ENCODE results near the gene TIAM2.

Gene TIAM2

DNA sequence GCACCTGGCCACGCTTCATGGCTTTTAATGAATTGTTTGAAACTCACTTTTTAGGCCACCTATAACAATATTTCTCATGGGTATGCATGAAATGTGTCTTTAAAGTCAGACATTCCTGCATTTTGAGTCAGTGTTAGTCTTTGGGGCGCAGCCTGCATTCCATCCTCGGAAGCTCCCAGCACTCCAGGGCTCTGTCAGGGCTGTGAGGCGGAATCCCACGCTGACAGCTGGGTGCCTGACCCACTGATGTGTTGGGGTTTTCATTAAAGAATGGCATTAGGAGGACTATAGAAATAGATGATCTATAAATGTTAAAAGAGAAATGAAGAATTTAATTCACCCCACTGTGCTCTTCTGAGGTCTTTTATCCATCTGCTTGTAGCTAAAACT lies 252.5 kb downstream of the TIAM2 start:
- no peak overlapping the region for H3K27ac ChIP-seq (ENCODE audit: low read depth, low read length)
- H3K4me1 ChIP-seq (ENCODE audit: control insufficient read depth in 5 of 5, insufficient read depth in 5 of 5, low read length in 5 of 5), result peaks cover 0 to 5% (median 0%) of the 10 kb centered on the region in 5 donors
- H3K9me3 ChIP-seq (ENCODE audit: control insufficient read depth in 5 of 5, low read length in 5 of 5), result no peaks in the 10 kb centered on the region
- H3K9ac ChIP-seq (ENCODE audit: low read length in 5 of 5), result no peak overlapping the region
- no peaks in the 10 kb centered on the region for H3K27me3 ChIP-seq (ENCODE audit: control insufficient read depth in 5 of 5, insufficient read depth in 4 of 5, low read length in 5 of 5)
- H3K36me3 ChIP-seq (ENCODE audit: control insufficient read depth in 5 of 5, insufficient read depth in 5 of 5, low read length in 5 of 5), result peaks cover 0 to 11% (median 3%) of the 10 kb centered on the region in 5 donors
- H3K4me3 ChIP-seq (ENCODE audit: low read depth in 1 of 5, low read length in 5 of 5), result no peak overlapping the region

DNA sequence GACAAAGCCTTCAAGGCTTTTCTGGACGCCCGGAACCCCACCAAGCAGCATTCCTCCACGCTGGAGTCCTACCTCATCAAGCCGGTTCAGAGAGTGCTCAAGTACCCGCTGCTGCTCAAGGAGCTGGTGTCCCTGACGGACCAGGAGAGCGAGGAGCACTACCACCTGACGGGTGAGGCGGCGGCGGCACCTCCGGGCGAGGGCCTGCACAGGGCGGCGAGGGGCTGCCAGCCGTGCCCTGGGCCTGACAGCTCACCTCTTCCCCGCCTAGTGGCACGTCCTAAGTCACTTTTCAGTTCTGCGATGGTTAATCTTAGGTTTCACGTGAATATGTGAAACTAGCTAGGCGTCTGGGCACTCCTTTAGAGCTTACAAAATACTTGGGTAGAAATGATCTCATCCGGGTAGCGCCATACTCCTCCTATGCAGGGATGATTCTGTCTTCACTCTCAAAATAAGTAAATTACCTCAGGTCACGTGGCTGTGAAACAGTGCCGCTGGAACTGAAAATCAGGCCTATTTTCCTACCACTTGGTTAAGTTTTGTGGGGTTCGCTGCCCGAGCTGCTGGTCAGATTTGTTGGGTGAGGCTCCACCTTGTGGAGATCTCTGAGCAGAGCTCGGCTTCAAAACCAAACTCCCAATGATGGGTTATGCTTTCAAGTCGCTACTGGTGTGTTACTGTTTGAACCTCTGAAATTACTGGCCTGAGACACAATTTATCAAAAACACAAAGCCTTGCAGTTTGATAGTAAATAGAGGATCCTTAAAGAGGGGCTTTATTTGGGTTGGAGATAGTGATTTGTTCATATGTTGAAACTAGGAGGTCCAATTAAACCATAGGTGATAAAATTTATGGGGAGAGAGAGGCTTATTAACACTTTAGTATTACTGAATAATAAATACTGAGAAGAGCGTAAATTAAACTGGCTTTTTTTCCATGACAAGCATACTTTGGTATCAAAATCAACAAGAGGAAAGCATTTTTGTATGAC lies 253.2 kb downstream of the TIAM2 start:
- Histone ChIP-seq H3K27ac (ENCODE audit: low read depth, low read length) (no peak overlapping the region), H3K9ac (ENCODE audit: low read length in 5 of 5) (peak overlapping the region in 1 of 5 donors; percentile 13), H3K4me3 (ENCODE audit: low read depth in 1 of 5, low read length in 5 of 5) (no peak overlapping the region)

DNA sequence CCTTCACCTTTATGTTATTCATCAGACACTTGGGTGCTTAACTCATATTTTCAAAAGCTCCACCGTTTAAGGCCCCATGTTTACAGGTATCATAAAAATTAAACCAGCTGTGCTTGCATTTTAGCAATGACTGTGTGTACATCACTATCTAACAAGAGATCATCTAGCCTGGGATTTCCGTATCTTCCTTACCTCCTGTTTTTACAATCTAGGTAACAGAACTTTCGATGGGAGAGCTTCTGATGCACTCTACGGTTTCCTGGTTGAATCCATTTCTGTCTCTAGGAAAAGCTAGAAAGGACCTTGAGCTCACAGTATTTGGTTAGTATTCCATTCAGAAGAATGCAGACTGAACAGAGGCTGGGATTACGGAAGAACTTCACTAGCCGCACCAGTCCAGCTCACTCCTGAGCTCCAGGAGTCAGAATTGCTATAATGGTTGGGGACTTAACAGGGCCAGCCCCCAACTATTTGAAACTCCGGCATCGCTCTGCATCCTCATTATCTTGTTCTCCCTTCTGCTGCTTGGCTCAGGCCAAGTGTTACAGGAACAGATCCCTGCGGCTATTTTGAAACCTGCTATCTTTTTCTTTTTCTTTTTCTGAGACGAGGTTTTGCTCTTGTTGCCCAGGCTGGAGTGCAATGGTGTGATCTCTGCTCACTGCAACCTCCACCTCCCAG lies 255.7 kb downstream of the TIAM2 start:
- Histone ChIP-seq H3K9me3 (ENCODE audit: control insufficient read depth in 5 of 5, low read length in 5 of 5) (no peaks in the 10 kb centered on the region), H3K27ac (ENCODE audit: low read depth, low read length) (no peak overlapping the region), H3K27me3 (ENCODE audit: control insufficient read depth in 5 of 5, insufficient read depth in 4 of 5, low read length in 5 of 5) (no peaks in the 10 kb centered on the region), H3K36me3 (ENCODE audit: control insufficient read depth in 5 of 5, insufficient read depth in 5 of 5, low read length in 5 of 5) (peaks cover 0 to 34% (median 17%) of the 10 kb centered on the region in 5 donors), H3K4me1 (ENCODE audit: control insufficient read depth in 5 of 5, insufficient read depth in 5 of 5, low read length in 5 of 5) (peaks cover 0 to 5% (median 0%) of the 10 kb centered on the region in 5 donors), H3K9ac (ENCODE audit: low read length in 5 of 5) (no peak overlapping the region), H3K4me3 (ENCODE audit: low read depth in 1 of 5, low read length in 5 of 5) (no peak overlapping the region)

More for the DNA sequence above, 253.2 kb downstream of the TIAM2 start:
- H3K36me3 ChIP-seq (ENCODE audit: control insufficient read depth in 5 of 5, insufficient read depth in 5 of 5, low read length in 5 of 5), result peaks cover 0 to 17% (median 5%) of the 10 kb centered on the region in 5 donors
- H3K9me3 ChIP-seq (ENCODE audit: control insufficient read depth in 5 of 5, low read length in 5 of 5), result no peaks in the 10 kb centered on the region
- H3K27me3 ChIP-seq (ENCODE audit: control insufficient read depth in 5 of 5, insufficient read depth in 4 of 5, low read length in 5 of 5), result no peaks in the 10 kb centered on the region
- H3K4me1 ChIP-seq (ENCODE audit: control insufficient read depth in 5 of 5, insufficient read depth in 5 of 5, low read length in 5 of 5), result peaks cover 0 to 5% (median 0%) of the 10 kb centered on the region in 5 donors

DNA sequence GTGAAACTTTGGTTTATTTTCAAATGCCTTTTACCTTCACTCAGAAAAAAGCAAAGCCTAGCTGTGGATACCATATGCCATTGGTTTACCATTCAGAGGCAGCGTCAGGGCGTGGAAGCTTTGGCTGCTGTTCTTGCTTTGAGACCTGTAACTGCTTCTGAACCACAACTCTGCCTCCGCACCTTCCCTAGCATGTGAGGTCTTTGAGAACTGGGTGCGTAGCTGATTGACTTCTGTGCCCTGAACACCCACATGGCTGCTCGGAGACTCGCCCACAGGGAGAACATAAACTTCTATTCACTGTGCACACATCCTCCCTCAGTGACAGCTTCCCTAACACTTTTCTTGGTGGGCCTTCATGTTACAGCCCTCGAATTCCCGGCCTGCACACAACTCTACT lies 257.5 kb downstream of the TIAM2 start:
- Histone ChIP-seq H3K4me1 (ENCODE audit: control insufficient read depth in 5 of 5, insufficient read depth in 5 of 5, low read length in 5 of 5) (peaks cover 0 to 5% (median 0%) of the 10 kb centered on the region in 5 donors), H3K4me3 (ENCODE audit: low read depth in 1 of 5, low read length in 5 of 5) (no peak overlapping the region), H3K9me3 (ENCODE audit: control insufficient read depth in 5 of 5, low read length in 5 of 5) (no peaks in the 10 kb centered on the region), H3K9ac (ENCODE audit: low read length in 5 of 5) (no peak overlapping the region), H3K27ac (ENCODE audit: low read depth, low read length) (no peak overlapping the region), H3K36me3 (ENCODE audit: control insufficient read depth in 5 of 5, insufficient read depth in 5 of 5, low read length in 5 of 5) (peaks cover 4 to 45% (median 29%) of the 10 kb centered on the region in 5 donors), H3K27me3 (ENCODE audit: control insufficient read depth in 5 of 5, insufficient read depth in 4 of 5, low read length in 5 of 5) (no peaks in the 10 kb centered on the region)

DNA sequence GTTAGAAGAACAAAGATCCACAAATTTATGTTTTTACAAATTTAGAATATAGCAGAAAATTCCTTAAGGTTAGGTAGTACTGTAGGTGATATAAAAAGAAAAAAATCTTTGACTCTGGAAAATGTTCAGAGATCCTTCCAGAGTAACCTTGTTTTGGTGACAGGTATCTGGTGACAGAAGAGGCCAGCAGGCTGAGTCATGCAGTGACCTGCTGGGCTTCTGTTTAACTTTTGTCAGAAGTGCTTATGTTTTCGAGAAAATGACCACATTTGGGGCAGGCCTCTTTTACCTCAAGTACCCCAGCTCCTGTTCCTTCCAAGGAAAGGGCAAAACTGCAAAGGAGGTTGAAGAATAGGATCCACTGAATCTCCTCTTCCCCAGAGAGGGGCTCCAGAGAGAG lies 258.2 kb downstream of the TIAM2 start:
- Histone ChIP-seq H3K4me3 (ENCODE audit: low read depth in 1 of 5, low read length in 5 of 5) (no peak overlapping the region), H3K9me3 (ENCODE audit: control insufficient read depth in 5 of 5, low read length in 5 of 5) (no peaks in the 10 kb centered on the region), H3K27ac (ENCODE audit: low read depth, low read length) (no peak overlapping the region), H3K4me1 (ENCODE audit: control insufficient read depth in 5 of 5, insufficient read depth in 5 of 5, low read length in 5 of 5) (peaks cover 0 to 2% (median 0%) of the 10 kb centered on the region in 5 donors), H3K9ac (ENCODE audit: low read length in 5 of 5) (no peak overlapping the region), H3K36me3 (ENCODE audit: control insufficient read depth in 5 of 5, insufficient read depth in 5 of 5, low read length in 5 of 5) (peaks cover 4 to 52% (median 31%) of the 10 kb centered on the region in 5 donors), H3K27me3 (ENCODE audit: control insufficient read depth in 5 of 5, insufficient read depth in 4 of 5, low read length in 5 of 5) (no peaks in the 10 kb centered on the region)

DNA sequence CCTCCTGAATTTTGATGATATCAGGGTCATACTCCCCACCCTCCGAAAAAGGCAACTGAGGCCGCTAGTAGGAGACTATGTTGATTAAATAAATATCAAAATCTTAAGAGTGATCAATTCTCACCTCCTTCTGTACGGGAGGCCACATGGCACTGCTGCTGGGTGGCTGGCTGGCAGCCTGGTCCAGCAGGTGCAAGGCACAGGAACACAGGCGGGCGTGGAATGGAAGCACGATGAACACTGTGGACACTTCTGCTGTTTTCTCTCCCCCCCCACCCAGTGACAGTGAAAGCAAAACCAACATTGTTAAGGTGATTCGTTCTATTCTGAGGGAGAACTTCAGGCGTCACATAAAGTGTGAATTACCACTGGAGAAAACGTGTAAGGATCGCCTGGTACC lies 259.0 kb downstream of the TIAM2 start:
- peaks cover 4 to 58% (median 37%) of the 10 kb centered on the region in 5 donors for H3K36me3 ChIP-seq (ENCODE audit: control insufficient read depth in 5 of 5, insufficient read depth in 5 of 5, low read length in 5 of 5)
- no peaks in the 10 kb centered on the region for H3K27me3 ChIP-seq (ENCODE audit: control insufficient read depth in 5 of 5, insufficient read depth in 4 of 5, low read length in 5 of 5)
- H3K4me3 ChIP-seq (ENCODE audit: low read depth in 1 of 5, low read length in 5 of 5), result no peak overlapping the region
- no peaks in the 10 kb centered on the region for H3K9me3 ChIP-seq (ENCODE audit: control insufficient read depth in 5 of 5, low read length in 5 of 5)
- H3K27ac ChIP-seq (ENCODE audit: low read depth, low read length), result no peak overlapping the region
- no peak overlapping the region for H3K9ac ChIP-seq (ENCODE audit: low read length in 5 of 5)
- H3K4me1 ChIP-seq (ENCODE audit: control insufficient read depth in 5 of 5, insufficient read depth in 5 of 5, low read length in 5 of 5), result no peaks in the 10 kb centered on the region

DNA sequence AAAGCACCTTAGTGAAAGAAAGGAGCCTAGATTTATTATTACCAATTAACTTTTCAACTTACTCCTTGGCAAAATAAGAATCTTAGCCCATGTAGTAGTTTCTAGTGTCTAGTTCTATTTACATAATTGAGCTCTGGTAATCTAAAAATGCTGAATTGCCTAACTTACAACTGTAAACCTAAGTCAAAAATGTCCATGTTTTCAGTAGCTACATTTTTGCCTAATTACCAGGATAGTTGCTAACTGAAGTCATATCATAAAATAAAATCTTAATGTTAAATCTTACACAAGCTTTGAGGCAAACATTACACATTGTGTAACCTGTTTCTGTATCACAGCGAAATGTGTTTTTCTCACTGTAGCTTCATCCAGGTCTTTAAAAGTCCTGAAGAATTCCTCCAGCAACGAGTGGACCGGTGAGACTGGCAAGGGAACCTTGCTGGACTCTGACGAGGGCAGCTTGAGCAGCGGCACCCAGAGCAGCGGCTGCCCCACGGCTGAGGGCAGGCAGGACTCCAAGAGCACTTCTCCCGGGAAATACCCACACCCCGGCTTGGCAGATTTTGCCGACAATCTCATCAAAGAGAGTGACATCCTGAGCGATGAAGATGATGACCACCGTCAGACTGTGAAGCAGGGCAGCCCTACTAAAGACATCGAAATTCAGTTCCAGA lies 261.1 kb downstream of the TIAM2 start:
- no peak overlapping the region for H3K9ac ChIP-seq (ENCODE audit: low read length in 5 of 5)
- H3K4me1 ChIP-seq (ENCODE audit: control insufficient read depth in 5 of 5, insufficient read depth in 5 of 5, low read length in 5 of 5), result no peaks in the 10 kb centered on the region
- no peaks in the 10 kb centered on the region for H3K9me3 ChIP-seq (ENCODE audit: control insufficient read depth in 5 of 5, low read length in 5 of 5)
- H3K4me3 ChIP-seq (ENCODE audit: low read depth in 1 of 5, low read length in 5 of 5), result no peak overlapping the region
- H3K36me3 ChIP-seq (ENCODE audit: control insufficient read depth in 5 of 5, insufficient read depth in 5 of 5, low read length in 5 of 5), result peaks cover 4 to 69% (median 48%) of the 10 kb centered on the region in 5 donors
- H3K27me3 ChIP-seq (ENCODE audit: control insufficient read depth in 5 of 5, insufficient read depth in 4 of 5, low read length in 5 of 5), result no peaks in the 10 kb centered on the region
- H3K27ac ChIP-seq (ENCODE audit: low read depth, low read length), result no peak overlapping the region

DNA sequence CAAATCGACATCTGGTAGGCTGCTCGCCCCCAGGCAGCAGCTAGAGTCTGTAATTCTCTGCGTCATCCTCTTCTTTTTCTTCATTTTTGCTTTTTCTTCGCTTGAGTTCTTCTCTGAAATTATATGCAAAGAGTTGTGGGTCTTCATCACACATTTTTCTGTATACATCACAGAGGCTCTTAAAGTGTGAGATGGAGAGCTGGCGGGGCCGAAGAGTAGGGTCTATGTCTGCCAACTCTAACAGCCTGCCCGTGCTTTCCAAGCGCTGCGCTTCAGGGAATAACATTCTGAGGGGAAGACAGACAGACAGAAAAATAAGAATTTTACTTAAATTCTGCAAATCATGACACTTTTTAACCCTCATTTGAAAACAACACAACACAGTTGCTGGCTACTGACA lies 262.7 kb downstream of the TIAM2 start:
- Histone ChIP-seq H3K27ac (ENCODE audit: low read depth, low read length) (no peak overlapping the region), H3K4me1 (ENCODE audit: control insufficient read depth in 5 of 5, insufficient read depth in 5 of 5, low read length in 5 of 5) (no peaks in the 10 kb centered on the region), H3K9ac (ENCODE audit: low read length in 5 of 5) (no peak overlapping the region), H3K27me3 (ENCODE audit: control insufficient read depth in 5 of 5, insufficient read depth in 4 of 5, low read length in 5 of 5) (no peaks in the 10 kb centered on the region), H3K36me3 (ENCODE audit: control insufficient read depth in 5 of 5, insufficient read depth in 5 of 5, low read length in 5 of 5) (peaks cover 4 to 60% (median 44%) of the 10 kb centered on the region in 5 donors), H3K4me3 (ENCODE audit: low read depth in 1 of 5, low read length in 5 of 5) (no peak overlapping the region), H3K9me3 (ENCODE audit: control insufficient read depth in 5 of 5, low read length in 5 of 5) (no peaks in the 10 kb centered on the region)

DNA sequence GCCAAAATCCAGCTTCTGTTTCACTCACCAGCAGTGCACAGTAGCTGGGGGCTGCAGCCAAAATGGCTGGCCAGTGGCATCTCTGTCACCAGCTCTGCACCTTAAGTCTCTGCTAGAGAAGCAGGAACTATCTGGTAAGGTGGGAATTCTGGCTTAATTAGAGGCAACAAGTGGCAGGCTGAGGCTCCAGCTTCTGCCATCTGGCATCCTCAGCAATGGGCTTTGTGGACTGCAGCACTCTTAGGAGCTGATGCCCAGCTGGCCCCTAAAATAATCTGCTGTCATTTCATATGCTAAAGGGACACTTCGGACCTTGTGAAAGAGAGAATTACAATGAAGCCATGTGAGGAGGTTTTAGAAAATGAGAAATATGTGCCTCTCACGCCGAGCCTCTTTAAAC lies 264.1 kb downstream of the TIAM2 start:
- Histone ChIP-seq H3K27ac (ENCODE audit: low read depth, low read length) (no peak overlapping the region), H3K9me3 (ENCODE audit: control insufficient read depth in 5 of 5, low read length in 5 of 5) (no peaks in the 10 kb centered on the region), H3K27me3 (ENCODE audit: control insufficient read depth in 5 of 5, insufficient read depth in 4 of 5, low read length in 5 of 5) (no peaks in the 10 kb centered on the region), H3K4me3 (ENCODE audit: low read depth in 1 of 5, low read length in 5 of 5) (no peak overlapping the region), H3K9ac (ENCODE audit: low read length in 5 of 5) (no peak overlapping the region), H3K36me3 (ENCODE audit: control insufficient read depth in 5 of 5, insufficient read depth in 5 of 5, low read length in 5 of 5) (peaks cover 4 to 53% (median 38%) of the 10 kb centered on the region in 5 donors), H3K4me1 (ENCODE audit: control insufficient read depth in 5 of 5, insufficient read depth in 5 of 5, low read length in 5 of 5) (no peaks in the 10 kb centered on the region)

Measured in subcutaneous abdominal adipose tissue (tissue), 5 donors.